Head of caudate nucleus (tissue), 42 donors: ENCODE data around the gene YEATS4.

Source experiments
- DNase-seq, 42 donors: peaks; one replicate each; pipeline versions ENCODE4 v3.0.0 to v3.0.0-alpha.2; 2020 to 2021; ENCODE audit warnings: mixed read lengths in 7 of 42
- intact Hi-C: fragments of 100-400 bp; cut with DNase I; formaldehyde crosslinking; loops from one replicate; pipeline ENCODE4 v1.15.0; 2022

Gene YEATS4

DNA sequence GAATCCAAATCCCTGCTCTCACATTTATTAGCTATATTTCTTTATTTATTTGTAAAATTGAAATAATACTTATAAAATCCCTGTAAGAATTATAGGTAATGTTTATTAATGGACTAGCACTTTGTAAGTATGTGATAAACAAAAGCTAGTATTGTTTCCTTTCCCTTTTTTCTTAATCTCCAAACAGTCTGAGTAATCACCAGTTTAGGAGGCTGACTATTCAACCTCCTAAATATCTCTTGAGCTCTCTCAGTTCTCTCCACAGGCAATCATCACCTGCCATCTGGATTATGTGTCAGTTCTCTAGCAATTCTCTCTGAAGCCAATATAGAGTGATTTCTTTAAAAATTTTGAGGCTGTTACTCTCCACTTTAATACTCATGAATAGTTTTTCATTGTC, 20.6 kb upstream of the YEATS4 start:
- intact Hi-C loops, result no loop called here
- no peak for DNase-seq

DNA sequence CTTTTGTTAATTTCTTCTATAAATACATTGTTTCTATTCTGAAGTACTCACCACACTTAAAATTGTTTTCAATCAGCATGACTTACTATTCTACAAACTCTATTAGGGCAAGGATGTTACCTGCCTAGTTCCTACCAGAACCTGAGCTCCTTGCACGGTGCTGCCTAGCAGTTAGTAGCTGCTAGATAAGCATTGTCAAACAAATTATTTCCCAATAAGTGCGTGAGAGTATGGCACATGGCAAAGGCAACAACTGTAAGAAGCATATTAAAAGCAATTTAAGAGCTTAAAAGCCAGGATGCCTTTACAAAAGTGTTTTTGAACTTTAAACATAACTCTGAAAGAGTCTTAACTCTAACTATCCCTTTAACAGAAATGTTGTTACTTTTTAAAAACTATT, 19.5 kb upstream of the YEATS4 start:
- DNase-seq, result no peak
- intact Hi-C loops, result no loop called here

DNA sequence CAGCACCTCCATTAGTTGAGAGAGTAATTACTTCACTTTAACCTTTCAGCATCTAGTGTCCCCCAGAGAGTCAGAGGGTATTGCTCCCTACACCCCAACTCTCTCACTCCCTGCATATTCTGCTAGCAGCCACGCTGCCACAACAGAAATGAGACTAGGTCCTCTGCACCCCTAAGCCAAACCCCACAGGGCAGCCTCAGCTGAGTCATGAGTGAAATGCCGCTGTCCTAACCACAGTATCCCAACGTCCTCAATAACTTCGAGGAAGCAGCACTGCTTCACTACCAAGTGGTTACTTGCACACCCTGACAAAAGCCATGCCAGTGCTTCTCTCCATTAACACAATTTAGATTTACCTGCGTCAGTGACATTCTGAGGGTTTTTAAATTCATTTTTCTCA, 18.2 kb upstream of the YEATS4 start:
- intact Hi-C loops, result no loop called here
- DNase-seq, result no peak

DNA sequence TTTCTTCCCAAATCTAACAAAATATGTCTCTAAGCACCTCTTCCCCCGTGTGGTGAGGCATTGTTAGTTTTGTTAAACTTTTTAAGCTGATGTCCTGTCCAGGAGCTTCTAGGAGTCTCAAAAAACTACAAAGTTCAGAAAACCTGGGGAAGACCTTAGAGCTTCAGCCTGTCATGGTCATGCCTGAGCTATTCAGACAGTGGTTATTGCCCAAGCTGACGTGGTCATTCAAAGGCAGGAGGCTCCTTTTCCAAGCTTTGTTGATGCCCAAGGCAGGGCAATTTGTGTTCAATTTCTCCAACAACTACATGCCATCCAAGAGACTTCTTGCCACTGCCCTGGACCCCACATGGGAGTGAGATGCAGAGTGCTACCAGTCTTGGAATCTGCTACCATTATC, 17.1 kb upstream of the YEATS4 start:
- DNase-seq, result no peak
- intact Hi-C loops, result no loop called here

DNA sequence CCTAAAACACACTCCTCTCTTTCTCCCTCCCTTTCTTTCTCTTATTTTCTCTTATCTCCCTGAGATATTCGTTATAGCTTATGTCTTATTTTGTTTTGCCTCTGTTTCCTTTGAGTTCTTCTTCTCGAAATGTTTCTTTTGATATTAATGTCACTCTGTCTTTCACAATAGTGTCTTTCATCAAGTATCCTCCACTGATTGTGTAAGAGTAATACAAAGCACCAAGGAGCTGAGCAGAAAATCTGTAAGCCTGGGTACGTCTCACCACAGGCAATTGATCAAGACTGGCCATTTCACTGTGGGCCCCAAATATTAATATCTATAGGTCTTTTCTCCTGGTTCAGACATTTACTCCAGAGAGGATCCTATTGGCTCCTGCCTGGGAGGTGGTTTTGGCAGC, 16.2 kb upstream of the YEATS4 start:
- DNase-seq, result no peak
- intact Hi-C loops, result no loop called here

DNA sequence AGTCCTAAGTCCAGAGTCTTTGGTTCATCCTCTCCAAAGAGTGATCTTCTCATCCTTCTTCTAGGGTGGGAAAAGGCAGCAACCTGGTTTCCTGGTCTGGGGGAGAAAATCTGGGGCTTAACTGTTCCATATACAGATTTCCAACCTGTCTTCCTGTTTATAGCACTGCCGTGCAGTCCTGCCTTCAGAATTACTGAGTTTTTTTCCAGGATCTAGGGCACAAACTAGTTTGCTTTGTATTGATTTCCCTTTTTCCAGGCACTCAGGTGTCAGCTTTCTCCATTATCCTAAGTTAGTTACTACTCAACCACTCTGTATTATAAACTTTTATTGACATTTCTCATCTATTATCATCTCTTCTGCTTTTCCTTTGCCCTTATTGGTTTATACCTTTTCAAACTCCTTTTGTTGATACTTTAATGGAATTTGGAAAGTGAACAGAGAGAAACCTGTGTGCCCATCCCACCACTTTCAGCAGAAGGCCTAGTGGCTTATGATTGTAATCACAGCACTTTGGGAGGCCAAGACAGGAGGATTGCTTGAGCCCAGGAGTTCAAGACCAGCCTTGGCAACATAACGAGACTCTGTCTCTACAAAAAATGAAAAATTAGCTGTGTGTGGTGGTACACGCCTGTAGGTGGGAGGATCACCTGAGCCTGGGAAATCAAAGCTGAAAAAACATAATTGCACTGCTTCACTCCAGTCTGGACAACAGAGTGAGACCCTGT, 15.5 kb upstream of the YEATS4 start:
- intact Hi-C loops, result no loop called here
- DNase-seq, result no peak

DNA sequence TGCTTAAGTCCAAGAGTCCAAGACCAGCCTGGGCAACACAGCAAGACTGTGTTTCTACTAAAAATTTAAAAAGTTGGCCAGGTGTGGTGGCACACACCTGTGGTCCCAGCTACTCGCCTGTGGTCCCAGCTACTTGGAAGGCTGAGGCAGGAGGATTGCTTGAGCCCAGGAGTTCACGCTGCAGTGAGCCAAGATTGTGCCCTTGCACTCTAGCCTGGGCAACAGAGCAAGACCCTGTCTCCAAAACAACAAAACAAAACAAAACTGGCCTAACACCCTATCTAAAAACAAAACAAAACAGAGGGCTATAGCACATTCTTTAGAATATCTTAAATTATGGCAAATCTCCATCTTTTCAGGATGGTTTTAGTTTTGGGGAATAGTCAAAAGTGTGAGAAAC, 14.5 kb upstream of the YEATS4 start:
- DNase-seq, result no peak
- intact Hi-C loops, result no loop called here

DNA sequence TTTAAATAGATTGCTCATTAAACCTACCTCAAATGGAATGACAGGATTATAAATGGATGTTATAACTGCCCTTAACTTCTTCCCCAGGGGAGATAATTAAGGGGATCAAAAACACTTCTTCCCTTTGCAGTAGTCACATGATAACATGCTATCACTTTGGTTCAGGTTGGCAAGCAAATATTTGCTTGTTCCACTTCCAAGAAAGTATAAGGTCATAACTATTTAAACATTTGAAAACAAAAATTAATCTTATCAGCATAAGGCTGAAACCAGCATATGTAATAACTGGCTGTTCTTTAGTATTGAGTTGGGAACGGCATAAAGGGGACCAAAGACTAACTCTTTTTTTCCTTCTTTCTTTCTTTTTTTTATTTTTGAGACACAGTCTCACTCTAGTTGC, 13.8 kb upstream of the YEATS4 start:
- intact Hi-C loops, result no loop called here

DNA sequence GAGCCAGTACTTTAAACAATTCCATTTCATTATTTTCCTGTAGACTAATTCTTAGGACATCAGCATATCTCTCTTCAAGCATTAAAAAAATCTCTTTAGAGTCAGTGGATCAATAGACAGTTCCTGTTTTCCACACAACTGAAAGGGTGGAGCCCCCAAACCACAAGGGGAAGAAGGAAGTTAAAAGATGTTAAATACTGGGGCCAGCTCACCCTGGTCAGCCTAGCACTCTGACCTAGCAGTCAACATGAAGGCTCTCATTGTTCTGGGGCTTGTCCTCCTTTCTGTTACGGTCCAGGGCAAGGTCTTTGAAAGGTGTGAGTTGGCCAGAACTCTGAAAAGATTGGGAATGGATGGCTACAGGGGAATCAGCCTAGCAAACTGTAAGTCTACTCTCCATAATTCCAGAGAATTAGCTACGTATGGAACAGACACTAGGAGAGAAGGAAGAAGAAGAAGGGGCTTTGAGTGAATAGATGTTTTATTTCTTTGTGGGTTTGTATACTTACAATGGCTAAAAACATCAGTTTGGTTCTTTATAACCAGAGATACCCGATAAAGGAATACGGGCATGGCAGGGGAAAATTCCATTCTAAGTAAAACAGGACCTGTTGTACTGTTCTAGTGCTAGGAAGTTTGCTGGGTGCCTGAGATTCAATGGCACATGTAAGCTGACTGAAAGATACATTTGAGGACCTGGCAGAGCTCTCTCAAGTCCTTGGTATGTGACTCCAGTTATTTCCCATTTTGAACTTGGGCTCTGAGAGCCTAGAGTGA, 11.2 kb upstream of the YEATS4 start, which contains the start of gene LYZ:
Gene LYZ, plus strand, starts transcription at position 220 of the 777 bp plus-strand sequence. Its CDS starts 28 bp downstream, at position 248.
- DNase-seq, result peak in 2 of 42 donors; percentile 13 to 17
- intact Hi-C loops, result no loop called here

More for the DNA sequence above, 13.8 kb upstream of the YEATS4 start:
- no peak for DNase-seq

DNA sequence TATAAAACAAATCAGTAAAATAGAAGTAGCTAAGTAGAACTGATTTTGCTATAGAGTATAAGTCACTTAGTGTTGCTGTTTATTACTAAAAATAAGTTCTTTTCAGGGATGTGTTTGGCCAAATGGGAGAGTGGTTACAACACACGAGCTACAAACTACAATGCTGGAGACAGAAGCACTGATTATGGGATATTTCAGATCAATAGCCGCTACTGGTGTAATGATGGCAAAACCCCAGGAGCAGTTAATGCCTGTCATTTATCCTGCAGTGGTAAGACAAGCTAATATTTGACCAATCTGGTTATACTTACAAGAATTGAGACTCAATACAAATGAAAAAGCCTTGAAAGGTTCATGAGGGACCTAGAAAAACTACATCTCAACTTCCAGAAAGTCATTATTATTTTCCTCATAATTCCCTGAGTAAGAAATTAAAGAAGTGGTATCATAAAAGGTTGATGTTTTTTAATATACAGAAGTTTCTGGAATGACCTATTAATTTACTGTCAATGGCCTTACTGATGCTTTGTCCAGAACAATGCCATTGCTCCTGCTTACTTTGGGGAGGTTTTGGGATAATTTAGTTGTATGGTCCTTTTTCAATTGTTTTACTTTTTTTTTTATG, 9.4 kb upstream of the YEATS4 start:
- DNase-seq, result no peak
- intact Hi-C loops, result loop anchor here (10.0 kb wide), 1 partner anchor 65 kb away; no protein-coding TSS in a partner anchor

DNA sequence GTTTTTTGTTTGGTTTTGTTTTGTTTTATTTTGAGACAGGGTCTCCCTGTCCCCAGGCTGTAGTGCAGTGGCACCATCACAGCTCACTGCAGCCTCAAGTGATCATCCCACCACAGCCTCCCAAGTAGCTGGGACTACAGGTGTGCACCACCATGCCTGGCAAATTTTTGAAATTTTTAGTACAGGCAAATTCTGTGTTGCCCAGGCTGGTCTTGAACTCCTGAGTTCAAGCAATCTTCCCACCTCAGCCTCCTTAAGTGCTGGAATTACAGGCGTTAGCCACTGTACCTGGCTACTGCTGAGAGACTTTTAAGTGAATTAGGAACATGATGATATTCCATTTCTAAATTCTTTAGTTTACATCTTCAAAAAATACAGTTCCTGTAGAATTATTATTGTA, 8.8 kb upstream of the YEATS4 start:
- no peak for DNase-seq
- intact Hi-C loops, result loop anchor here (10.0 kb wide), 1 partner anchor 66 kb away; no protein-coding TSS in a partner anchor

DNA sequence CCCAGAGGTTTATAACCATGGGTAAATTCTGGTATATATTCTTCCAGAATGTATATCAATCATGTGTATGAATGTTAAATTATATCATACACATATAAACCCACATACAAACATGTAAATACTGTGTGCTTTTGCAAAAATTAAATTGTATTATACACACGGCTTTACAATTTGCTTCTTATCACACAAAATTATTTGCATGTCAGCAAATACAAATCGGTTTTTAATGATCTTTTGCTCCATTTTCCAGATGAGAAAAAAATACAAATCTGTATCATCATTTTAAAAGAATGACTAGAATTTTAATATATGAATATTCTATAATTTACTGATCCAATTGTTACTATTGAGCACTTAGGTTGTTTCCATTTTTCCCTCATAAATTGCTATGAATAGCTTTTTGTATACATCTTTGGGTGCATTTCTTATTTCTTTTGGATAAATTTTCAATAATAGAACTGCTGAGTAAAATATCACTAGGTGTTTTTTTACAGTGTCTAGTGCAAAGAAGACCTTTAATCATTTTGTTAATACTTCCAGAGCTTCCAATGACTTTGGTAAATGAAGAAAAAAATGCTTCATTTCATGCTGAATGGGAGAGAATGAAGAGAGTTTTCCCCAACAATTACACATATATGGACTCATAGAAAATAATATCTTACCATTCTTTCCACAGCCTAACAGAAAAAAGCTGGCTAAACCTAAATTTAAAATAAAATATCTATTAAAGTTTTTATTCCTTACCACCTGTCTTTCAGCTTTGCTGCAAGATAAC, 7.9 kb upstream of the YEATS4 start:
- intact Hi-C loops, result loop anchor here (10.0 kb wide), 1 partner anchor 67 kb away; no protein-coding TSS in a partner anchor
- DNase-seq, result no peak

DNA sequence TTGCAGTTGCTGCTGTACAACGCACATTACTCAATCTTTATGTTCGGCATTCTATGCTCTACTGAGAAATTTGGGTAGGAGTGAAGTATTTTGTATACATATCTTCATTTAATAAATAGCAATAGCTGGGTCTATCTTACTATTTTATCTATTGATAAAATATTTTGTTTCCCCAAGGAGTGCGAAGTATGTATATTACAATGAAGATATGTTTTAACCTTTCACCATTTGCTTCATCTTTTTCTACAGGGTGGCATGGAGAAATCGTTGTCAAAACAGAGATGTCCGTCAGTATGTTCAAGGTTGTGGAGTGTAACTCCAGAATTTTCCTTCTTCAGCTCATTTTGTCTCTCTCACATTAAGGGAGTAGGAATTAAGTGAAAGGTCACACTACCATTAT, 6.6 kb upstream of the YEATS4 start:
- no peak for DNase-seq
- intact Hi-C loops, result loop anchor here (10.0 kb wide), 1 partner anchor 68 kb away; no protein-coding TSS in a partner anchor

DNA sequence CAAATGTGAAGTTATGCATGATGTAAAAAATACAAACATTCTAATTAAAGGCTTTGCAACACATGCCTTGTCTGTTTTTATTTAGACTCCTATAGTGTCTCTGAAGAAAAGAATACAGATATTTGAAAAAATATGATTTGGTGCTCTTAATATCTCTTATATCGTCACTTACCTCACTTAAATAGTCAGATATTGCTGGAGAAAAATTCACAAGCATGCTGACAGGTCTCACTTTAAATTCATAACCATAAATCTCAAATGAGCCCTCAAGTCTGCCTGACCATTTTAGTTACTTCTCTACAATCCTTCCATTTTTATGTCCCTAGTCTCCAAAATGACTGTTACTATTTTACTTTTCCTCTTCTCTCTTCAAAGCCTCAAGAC, 5.4 kb upstream of the YEATS4 start:
- intact Hi-C loops, result loop anchor here (10.0 kb wide), 1 partner anchor 69 kb away; no protein-coding TSS in a partner anchor
- no peak for DNase-seq

DNA sequence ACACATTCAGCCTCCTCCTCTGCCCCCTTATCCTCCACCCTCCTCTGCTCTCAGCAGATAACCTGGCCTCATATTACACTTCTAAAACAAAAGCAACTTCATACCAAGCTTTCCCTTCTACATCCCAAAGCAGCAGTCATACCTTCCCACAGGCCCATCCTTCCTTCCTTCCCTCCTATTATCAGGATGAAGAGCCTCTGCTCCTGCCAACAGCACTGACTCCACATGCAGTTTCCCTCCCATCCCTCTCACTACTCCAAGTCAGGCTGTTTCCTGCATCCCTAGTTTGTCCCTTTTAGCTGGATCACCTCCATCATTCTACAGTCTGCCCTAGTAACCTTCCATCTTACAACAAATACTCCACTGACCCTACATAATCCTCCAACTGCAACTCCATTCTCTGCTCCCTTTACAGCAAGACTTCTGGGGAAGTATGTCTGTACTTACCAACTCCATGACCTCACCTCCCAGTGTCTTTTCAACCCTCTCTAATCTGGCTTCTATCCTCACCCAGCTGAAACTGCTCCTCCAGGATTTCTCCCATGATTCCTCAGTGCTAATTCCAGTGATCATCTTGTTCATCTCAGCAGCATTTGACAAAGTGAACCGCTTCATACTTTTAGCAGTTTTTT, 4.9 kb upstream of the YEATS4 start:
- DNase-seq, result no peak
- intact Hi-C loops, result loop anchor here (10.0 kb wide), 1 partner anchor 70 kb away; no protein-coding TSS in a partner anchor

DNA sequence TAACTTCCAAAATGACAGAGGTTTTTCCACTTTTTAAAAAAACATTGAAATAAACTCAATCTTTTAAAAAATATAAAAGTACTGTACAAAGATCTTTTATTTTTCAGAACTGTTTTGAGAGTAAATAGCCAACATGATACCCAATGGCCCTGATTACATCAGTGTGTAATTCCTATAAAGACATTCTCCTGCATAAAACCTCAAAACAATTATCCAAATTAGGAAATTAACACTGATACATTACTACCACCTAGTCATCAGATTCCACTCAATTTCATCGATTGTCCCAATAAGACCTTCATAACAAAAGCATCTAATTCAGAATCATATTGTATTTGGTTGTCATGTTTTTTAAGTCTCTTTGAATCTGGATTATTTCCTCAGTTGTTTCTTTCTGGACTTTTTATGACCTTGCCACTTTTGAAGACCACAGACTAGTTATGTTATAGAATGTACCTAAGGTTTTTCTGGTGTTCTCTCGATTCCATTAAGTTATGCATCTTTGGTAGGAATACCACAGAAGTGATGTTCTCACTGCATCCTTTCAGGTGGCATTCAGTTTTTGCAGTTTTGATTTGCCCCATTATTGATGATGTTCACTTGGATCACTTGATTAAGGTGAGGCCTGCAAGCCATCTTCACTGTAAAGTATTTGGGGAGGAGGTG, 4.0 kb upstream of the YEATS4 start:
- no peak for DNase-seq
- intact Hi-C loops, result loop anchor here (10.0 kb wide), 1 partner anchor 71 kb away; no protein-coding TSS in a partner anchor

DNA sequence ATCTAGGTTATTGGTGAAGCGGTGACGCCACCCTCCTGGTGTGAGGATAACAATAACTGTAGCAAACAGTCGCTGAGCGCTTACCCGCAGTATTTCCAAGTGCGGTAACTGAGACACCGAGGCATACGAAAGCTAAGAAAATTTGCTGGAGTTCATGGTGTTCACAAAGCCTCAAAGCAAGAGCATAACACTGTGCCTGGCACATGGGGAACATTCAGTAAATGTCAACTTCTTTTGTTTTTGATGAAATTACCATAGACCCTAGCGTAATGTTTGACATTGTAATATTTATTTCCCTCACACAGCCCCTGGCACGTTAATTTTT, 767 bp downstream of the YEATS4 start:
- no peak for DNase-seq
- intact Hi-C loops, result loop anchor here (10.0 kb wide), 1 partner anchor 214 kb away; no protein-coding TSS in a partner anchor

DNA sequence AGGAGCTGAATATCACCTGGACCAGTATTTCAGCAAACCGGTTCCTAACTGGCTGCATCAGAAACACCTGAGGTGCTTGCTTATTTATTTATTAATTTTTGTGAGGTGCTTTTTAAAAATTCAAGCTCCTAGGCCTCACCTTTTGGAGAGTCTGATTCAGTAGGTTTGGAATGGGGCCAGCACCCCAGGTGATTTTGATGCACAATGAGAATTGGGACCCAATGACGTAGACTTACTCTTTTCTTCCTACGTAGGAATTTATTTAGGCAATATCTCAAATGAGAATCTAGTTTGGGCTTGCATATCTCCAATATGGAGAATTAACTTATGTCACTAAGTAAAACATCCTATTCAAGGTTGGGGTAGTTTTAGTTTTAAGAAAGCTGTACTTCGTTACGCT, 7.3 kb downstream of the YEATS4 start:
- DNase-seq, result no peak
- intact Hi-C loops, result loop anchor here (10.0 kb wide), 1 partner anchor 208 kb away; no protein-coding TSS in a partner anchor
